Smooth muscle cell (in vitro differentiated cells): ENCODE results near the gene PLAAT4. TPM values are rescaled to one million over a fixed set of nuclear protein-coding genes. Genes with fewer than 3 reads are reported as not detected.

ENCODE experiments used
- DNase-seq: peaks from one replicate; lab custom pipeline; 2025; ENCODE audit not compliant: unreplicated experiment; lab: John Stamatoyannopoulos, UW
- H2AFZ ChIP-seq: fragments of 200-600 bp; sonication (generic); 2 replicates; pipeline ENCODE4 v1.6.0; 2016; ENCODE audit warnings: antibody characterized with exemption, low read depth, mild to moderate bottlenecking
- H3F3A ChIP-seq: fragments of 200-600 bp; sonication (generic); 2 replicates; pipeline ENCODE4 v1.6.0; 2017; ENCODE audit warnings: antibody characterized with exemption, low read depth
- H3K27ac ChIP-seq: fragments of 200-600 bp; sonication (generic); 2 replicates; pipeline ENCODE4 v1.5.1; 2016; ENCODE audit warnings: low read depth, mild to moderate bottlenecking
- H3K27me3 ChIP-seq: fragments of 200-600 bp; sonication (generic); 2 replicates; pipeline ENCODE4 v1.6.1; 2016; ENCODE audit warnings: low read depth, mild to moderate bottlenecking
- H3K36me3 ChIP-seq: fragments of 200-600 bp; sonication (generic); 2 replicates; pipeline ENCODE4 v1.5.1; 2016; ENCODE audit warnings: low read depth
- H3K4me1 ChIP-seq: fragments of 200-600 bp; sonication (generic); 2 replicates; pipeline ENCODE4 v1.5.1; 2016; ENCODE audit warnings: low read depth
- H3K4me2 ChIP-seq: fragments of 200-600 bp; sonication (generic); 2 replicates; pipeline ENCODE4 v1.6.0; 2016; ENCODE audit warnings: mild to moderate bottlenecking
- H3K4me3 ChIP-seq: fragments of 200-600 bp; sonication (generic); 2 replicates; pipeline ENCODE4 v1.5.1; 2016; ENCODE audit warnings: mild to moderate bottlenecking
- H3K79me2 ChIP-seq: fragments of 200-600 bp; sonication (generic); 2 replicates; pipeline ENCODE4 v1.6.0; 2016; ENCODE audit warnings: low read depth, mild to moderate bottlenecking
- H3K9ac ChIP-seq: fragments of 200-600 bp; sonication (generic); 2 replicates; pipeline ENCODE4 v1.6.0; 2016; ENCODE audit warnings: low read depth
- H3K9me3 ChIP-seq: fragments of 200-600 bp; sonication (generic); replicated peaks from 2 replicates; pipeline ENCODE4 v1.5.1; 2016; ENCODE audit warnings: low read depth
- H4K20me1 ChIP-seq: fragments of 200-600 bp; sonication (generic); 2 replicates; pipeline ENCODE4 v1.6.0; 2016; ENCODE audit warnings: low read depth
- CTCF ChIP-seq: fragments of 200-600 bp; sonication (generic); IDR thresholded peaks from 2 replicates; pipeline ENCODE4 v1.5.1; 2017; ENCODE audit warnings: borderline replicate concordance, mild to moderate bottlenecking, antibody characterized with exemption; ENCODE audit not compliant: insufficient read depth, poor library complexity, severe bottlenecking
- WGBS: methylation state at CpG from one replicate; pipeline ENCODE4 v1.1.7; 2016; ENCODE audit warnings: low lambda C conversion rate; 5-methylcytosine and 5-hydroxymethylcytosine counted together
- polyA plus RNA-seq: library from polyadenylated mRNA; unstranded; fragments of >200 nt; fragmentation: Nextera tagmentation; extraction: Ambion mirVana; gene quantifications from 2 replicates; pipeline ENCODE4 v1.2.1, GENCODE V29; 2016
- total RNA-seq: library from RNA; depleted of rRNA; stranded (reverse); fragments of >200 nt; gene quantifications from 2 replicates; pipeline ENCODE4 v1.2.3, GENCODE V29; 2014

PLAAT4 gene
- total and polyA plus RNA-seq, 2 experiments from 2014 or later: not detected

- TF ChIP-seq CTCF: no peak
- H4K20me1 ChIP-seq: no peaks in the 10 kb centered on the region
- 48% methylated on average over 2 of the region's 2 CpGs for WGBS
- peaks cover 22% of the 10 kb centered on the region for H3K4me1 ChIP-seq
- no peaks in the 10 kb centered on the region for H3K36me3 ChIP-seq
- H3K27ac ChIP-seq: no peak overlapping the region
- no peaks in the 10 kb centered on the region for H3K79me2 ChIP-seq
- H3K9me3 ChIP-seq: no peaks in the 10 kb centered on the region
- no peak for DNase-seq
- H2AFZ ChIP-seq: no peak overlapping the region
- no peak overlapping the region for H3K4me2 ChIP-seq
- H3F3A ChIP-seq: no peaks in the 10 kb centered on the region
- H3K4me3 ChIP-seq: no peak overlapping the region
- no peak overlapping the region for H3K9ac ChIP-seq
- H3K27me3 ChIP-seq: peaks cover 20% of the 10 kb centered on the region
These were observed 4.5 kb upstream of the PLAAT4 start for GRCh38 chr11:63532117-63532516.

GRCh38 chr11:63532799-63533475 is 3.7 kb upstream of the PLAAT4 start:
- H3K4me3 ChIP-seq: no peak overlapping the region
- no peak overlapping the region for H2AFZ ChIP-seq
- peaks cover 20% of the 10 kb centered on the region for H3K4me1 ChIP-seq
- no peak overlapping the region for H3K4me2 ChIP-seq
- peaks cover 14% of the 10 kb centered on the region for H3K27me3 ChIP-seq
- no peaks in the 10 kb centered on the region for H3K9me3 ChIP-seq
- H3F3A ChIP-seq: no peaks in the 10 kb centered on the region
- no peak for DNase-seq
- no peaks in the 10 kb centered on the region for H4K20me1 ChIP-seq
- H3K27ac ChIP-seq: no peak overlapping the region
- H3K9ac ChIP-seq: no peak overlapping the region
- no peaks in the 10 kb centered on the region for H3K79me2 ChIP-seq
- no peak for TF ChIP-seq CTCF
- no peaks in the 10 kb centered on the region for H3K36me3 ChIP-seq
- 33% methylated on average over 4 of the region's 4 CpGs for WGBS

- no peaks in the 10 kb centered on the region for H3K9me3 ChIP-seq
- H3K4me3 ChIP-seq: no peak overlapping the region
- H3K4me2 ChIP-seq: no peak overlapping the region
- H4K20me1 ChIP-seq: no peaks in the 10 kb centered on the region
- H3F3A ChIP-seq: no peaks in the 10 kb centered on the region
- no peak for TF ChIP-seq CTCF
- peaks cover 14% of the 10 kb centered on the region for H3K4me1 ChIP-seq
- DNase-seq: no peak
- no peaks in the 10 kb centered on the region for H3K79me2 ChIP-seq
- 80% methylated on average over 3 of the region's 3 CpGs for WGBS
- H3K9ac ChIP-seq: no peak overlapping the region
- no peaks in the 10 kb centered on the region for H3K36me3 ChIP-seq
- H3K27me3 ChIP-seq: peaks cover 8% of the 10 kb centered on the region
- H2AFZ ChIP-seq: no peak overlapping the region
- no peak overlapping the region for H3K27ac ChIP-seq
These were observed 2.5 kb upstream of the PLAAT4 start for GRCh38 chr11:63534076-63534475.

DNA sequence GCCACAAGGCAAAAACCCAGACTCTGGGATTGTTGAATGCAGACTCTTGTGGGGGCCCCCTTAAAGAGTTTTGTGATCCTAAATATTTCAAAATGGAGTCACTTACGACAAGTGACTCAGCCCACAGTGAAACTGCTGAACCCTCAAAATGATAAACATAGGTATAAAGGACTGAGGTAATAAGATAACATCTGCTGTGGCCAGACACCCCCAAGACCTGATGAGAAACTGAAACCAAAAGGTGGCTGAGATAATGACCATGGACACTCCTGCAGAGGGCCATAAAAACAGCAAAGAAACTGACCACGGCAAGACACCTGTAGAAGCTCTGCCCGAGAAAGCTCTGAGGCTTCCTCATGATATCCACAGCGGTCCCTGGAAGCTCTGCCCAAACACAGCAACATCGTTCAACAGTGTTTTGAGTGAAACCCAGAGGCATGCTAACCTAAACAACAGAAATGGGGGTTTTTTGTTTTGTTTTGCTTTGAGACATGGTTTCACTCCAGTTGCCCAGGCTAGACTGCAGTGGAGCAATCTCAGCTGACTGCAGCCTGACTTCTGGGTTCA is 1.6 kb upstream of the PLAAT4 start:
- H3K36me3 ChIP-seq: no peaks in the 10 kb centered on the region
- H3K27ac ChIP-seq: no peak overlapping the region
- H3K4me3 ChIP-seq: no peak overlapping the region
- no peak overlapping the region for H3K4me2 ChIP-seq
- TF ChIP-seq CTCF: no peak
- H3F3A ChIP-seq: no peaks in the 10 kb centered on the region
- H3K4me1 ChIP-seq: peaks cover 11% of the 10 kb centered on the region
- H2AFZ ChIP-seq: no peak overlapping the region
- peaks cover under 1% of the 10 kb centered on the region for H3K27me3 ChIP-seq
- H3K9ac ChIP-seq: no peak overlapping the region
- H3K9me3 ChIP-seq: no peaks in the 10 kb centered on the region
- H3K79me2 ChIP-seq: no peaks in the 10 kb centered on the region
- DNase-seq: no peak
- 88% methylated on average over 5 of the region's 5 CpGs for WGBS
- no peaks in the 10 kb centered on the region for H4K20me1 ChIP-seq
